Astrocyte (in vitro differentiated cells and primary cell): Measurements from ENCODE around the gene CNKSR1.

Experiments
- EZH2 ChIP-seq: IDR thresholded peaks from 2 replicates; pipeline ENCODE4 v1.6.1; 2012; ENCODE audit warnings: mild to moderate bottlenecking, low read length, inconsistent platforms; ENCODE audit not compliant: insufficient read depth
- TF ChIP-seq, protein P1 (sequence below): IDR thresholded peaks from 2 replicates; pipeline ENCODE4 v1.5.1; 2011; ENCODE audit warnings: low read depth, mild to moderate bottlenecking, inconsistent platforms, low read length, moderate library complexity; ENCODE audit not compliant: insufficient read depth

DNA sequence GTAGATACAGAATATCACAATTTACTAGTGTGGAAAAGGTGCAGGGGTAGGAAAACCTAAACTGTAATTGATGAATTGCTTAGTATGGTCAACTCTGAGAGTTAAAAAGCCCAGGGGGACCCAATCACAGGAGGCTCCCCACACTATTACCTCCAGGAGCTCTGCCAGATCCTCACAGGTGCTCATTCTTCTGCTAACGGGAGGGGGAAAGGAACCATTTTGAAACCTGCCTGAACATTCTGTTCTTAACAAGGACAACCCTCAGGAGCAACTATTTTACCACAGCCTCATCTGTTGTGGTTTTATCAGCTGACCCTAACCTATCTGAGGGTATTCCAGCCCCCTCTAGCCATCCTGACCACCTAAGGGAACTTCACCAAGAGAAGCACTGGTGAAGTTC is 46.6 kb upstream of the CNKSR1 start:
- TF ChIP-seq, protein P1, sequence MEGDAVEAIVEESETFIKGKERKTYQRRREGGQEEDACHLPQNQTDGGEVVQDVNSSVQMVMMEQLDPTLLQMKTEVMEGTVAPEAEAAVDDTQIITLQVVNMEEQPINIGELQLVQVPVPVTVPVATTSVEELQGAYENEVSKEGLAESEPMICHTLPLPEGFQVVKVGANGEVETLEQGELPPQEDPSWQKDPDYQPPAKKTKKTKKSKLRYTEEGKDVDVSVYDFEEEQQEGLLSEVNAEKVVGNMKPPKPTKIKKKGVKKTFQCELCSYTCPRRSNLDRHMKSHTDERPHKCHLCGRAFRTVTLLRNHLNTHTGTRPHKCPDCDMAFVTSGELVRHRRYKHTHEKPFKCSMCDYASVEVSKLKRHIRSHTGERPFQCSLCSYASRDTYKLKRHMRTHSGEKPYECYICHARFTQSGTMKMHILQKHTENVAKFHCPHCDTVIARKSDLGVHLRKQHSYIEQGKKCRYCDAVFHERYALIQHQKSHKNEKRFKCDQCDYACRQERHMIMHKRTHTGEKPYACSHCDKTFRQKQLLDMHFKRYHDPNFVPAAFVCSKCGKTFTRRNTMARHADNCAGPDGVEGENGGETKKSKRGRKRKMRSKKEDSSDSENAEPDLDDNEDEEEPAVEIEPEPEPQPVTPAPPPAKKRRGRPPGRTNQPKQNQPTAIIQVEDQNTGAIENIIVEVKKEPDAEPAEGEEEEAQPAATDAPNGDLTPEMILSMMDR, result no peak
- no peak for TF ChIP-seq EZH2
